Esophagus squamous epithelium (tissue), 5 donors: ENCODE data around the gene HECW1. TPM values are rescaled to one million over a fixed set of nuclear protein-coding genes. Genes with fewer than 3 reads are reported as not detected.

Experiments
- DNase-seq: peaks from one replicate; lab custom pipeline; 2025; lab: John Stamatoyannopoulos, UW
- H3K27ac ChIP-seq, 4 donors: fragments of 200-600 bp; sonication (generic); one replicate each; pipeline ENCODE4 v1.5.1; 2016 to 2019; ENCODE audit warnings: mild to moderate bottlenecking in 1 of 4
- H3K27me3 ChIP-seq, 4 donors: fragments of 200-600 bp; sonication (generic); 1 replicate in 3 of 4; 2 replicates in 1 of 4; pipeline versions ENCODE4 v1.5.1 to v1.6.0; 2017 to 2021; ENCODE audit warnings: antibody characterized with exemption in 1 of 4
- H3K36me3 ChIP-seq, 3 donors: fragments of 200-600 bp; sonication (generic); one replicate each; pipeline ENCODE4 v1.5.1; 2016 to 2019
- H3K4me1 ChIP-seq, 3 donors: fragments of 200-600 bp; sonication (generic); one replicate each; pipeline ENCODE4 v1.5.1; 2017 to 2019
- H3K4me3 ChIP-seq, 4 donors: fragments of 200-600 bp; sonication (generic); 1 replicate in 3 of 4; 2 replicates in 1 of 4; pipeline ENCODE4 v1.5.1; 2016 to 2019; ENCODE audit warnings: mild to moderate bottlenecking in 2 of 4, moderate library complexity in 1 of 4
- H3K9me3 ChIP-seq, 3 donors: fragments of 200-600 bp; sonication (generic); one replicate each; pipeline ENCODE4 v1.5.1; 2016 to 2019
- CTCF ChIP-seq, 6 experiments: fragments of 450-650 bp in 4 of 6; fragments of 200-600 bp in 2 of 6; sonication (generic) in 2 of 6; IDR thresholded peaks; one replicate each; pipeline ENCODE4 v1.5.1; 2016 to 2019; ENCODE audit warnings: antibody characterized with exemption in 6 of 6, mild to moderate bottlenecking in 4 of 6, moderate library complexity in 4 of 6
- POLR2A ChIP-seq, 4 donors: fragments of 450-650 bp; IDR thresholded peaks; one replicate each; pipeline ENCODE4 v1.6.1; 2017; ENCODE audit warnings: antibody characterized with exemption in 4 of 4, mild to moderate bottlenecking in 4 of 4, moderate library complexity in 3 of 4
- WGBS, 2 donors: methylation state at CpG; one replicate each; pipeline ENCODE4 v1.1.5; 2018; 5-methylcytosine and 5-hydroxymethylcytosine counted together
- intact Hi-C: fragments of 100-400 bp; cut with DNase I; formaldehyde crosslinking; loops from one replicate; pipeline ENCODE4 v1.15.0; 2022
- total RNA-seq, 4 donors: library from RNA; depleted of rRNA; stranded (reverse); fragments of >200 nt; gene quantifications; one replicate each; pipeline ENCODE4 v1.1.0, GENCODE V29; 2016
- donor health status: DM: yes; HTN: yes; CAD: no.

The HECW1 gene
- total RNA-seq, 4 donors from 2014 or later: 0.18 to 0.57 (median 0.19) TPM; not detected in 1

GRCh38 chr7:43491123-43491522, 378.7 kb downstream of the HECW1 start:
- Histone ChIP-seq H3K27ac (no peak overlapping the region), H3K4me3 (no peak overlapping the region), H3K36me3 (no peaks in the 10 kb centered on the region), H3K9me3 (no peaks in the 10 kb centered on the region), H3K27me3 (no peaks in the 10 kb centered on the region), H3K4me1 (peaks cover 0 to 10% (median 0%) of the 10 kb centered on the region in 3 donors)
- TF ChIP-seq POLR2A (IDR thresholded peaks at IDR 0.05): no peak
- TF ChIP-seq CTCF (IDR thresholded peaks at IDR 0.05): no peak
- WGBS, 2 donors: 96 to 98% methylated on average over 2 of the region's 2 CpGs
- DNase-seq: no peak
- intact Hi-C loops: no loop called here

GRCh38 chr7:43491984-43492383, 379.5 kb downstream of the HECW1 start:
- no peak overlapping the region for H3K4me3 ChIP-seq
- WGBS, 2 donors: 32 to 49% methylated on average over 2 of the region's 2 CpGs
- H3K27me3 ChIP-seq: no peaks in the 10 kb centered on the region
- H3K4me1 ChIP-seq: peaks cover 0 to 10% (median 0%) of the 10 kb centered on the region in 3 donors
- DNase-seq: no peak
- intact Hi-C loops: no loop called here
- H3K27ac ChIP-seq: no peak overlapping the region
- no peaks in the 10 kb centered on the region for H3K36me3 ChIP-seq
- TF ChIP-seq POLR2A (IDR thresholded peaks at IDR 0.05): no peak
- no peak for TF ChIP-seq CTCF (IDR thresholded peaks at IDR 0.05)
- no peaks in the 10 kb centered on the region for H3K9me3 ChIP-seq

GRCh38 chr7:43492896-43493295, 380.4 kb downstream of the HECW1 start:
- no peak for DNase-seq
- TF ChIP-seq CTCF (IDR thresholded peaks at IDR 0.05) (no peak), POLR2A (IDR thresholded peaks at IDR 0.05) (no peak)
- Histone ChIP-seq H3K4me3 (no peak overlapping the region), H3K27me3 (no peaks in the 10 kb centered on the region), H3K4me1 (peaks cover 0 to 10% (median 0%) of the 10 kb centered on the region in 3 donors), H3K27ac (no peak overlapping the region), H3K9me3 (no peaks in the 10 kb centered on the region), H3K36me3 (no peaks in the 10 kb centered on the region)
- WGBS, 2 donors: 87 to 89% methylated on average over 5 of the region's 5 CpGs
- intact Hi-C loops: no loop called here

GRCh38 chr7:43495572-43495971, 383.1 kb downstream of the HECW1 start:
- H3K9me3 ChIP-seq: no peaks in the 10 kb centered on the region
- intact Hi-C loops: no loop called here
- 67 to 88% methylated on average over 4 of the region's 4 CpGs for WGBS, 2 donors

GRCh38 chr7:43496596-43496995, 384.1 kb downstream of the HECW1 start:
- intact Hi-C loops: no loop called here
- Histone ChIP-seq H3K27ac (no peak overlapping the region), H3K4me3 (no peak overlapping the region), H3K27me3 (no peaks in the 10 kb centered on the region), H3K36me3 (no peaks in the 10 kb centered on the region), H3K9me3 (no peaks in the 10 kb centered on the region), H3K4me1 (no peaks in the 10 kb centered on the region)
- TF ChIP-seq POLR2A (IDR thresholded peaks at IDR 0.05): no peak
- TF ChIP-seq CTCF (IDR thresholded peaks at IDR 0.05): no peak
- DNase-seq: no peak
- WGBS, 2 donors: 91 to 100% methylated on average over 2 of the region's 2 CpGs

More at GRCh38 chr7:43495572-43495971, 383.1 kb downstream of the HECW1 start:
- no peaks in the 10 kb centered on the region for H3K4me1 ChIP-seq
- DNase-seq: no peak
- H3K27ac ChIP-seq: no peak overlapping the region
- H3K4me3 ChIP-seq: no peak overlapping the region
- no peaks in the 10 kb centered on the region for H3K36me3 ChIP-seq
- H3K27me3 ChIP-seq: no peaks in the 10 kb centered on the region
- TF ChIP-seq POLR2A (IDR thresholded peaks at IDR 0.05) (no peak), CTCF (IDR thresholded peaks at IDR 0.05) (no peak)
